Activated naive CD4-positive, alpha-beta T cell treated with anti-CD3 and anti-CD28 coated beads, Interleukin-2, amount 10 ng/mL, durations not matched to agents 7 days and 5 days (primary cell): Measurements from ENCODE around the gene TCF7L1.
"Not testable (repeated sequence)": the region's sequence is repeated elsewhere in the genome, so short reads cannot be mapped to it uniquely, and the experiment has no call there.

Experiments used
- CTCF ChIA-PET: fragments of 350-600 bp; sonication (Branson Sonifier 250); formaldehyde crosslinking; loops from one replicate; lab custom pipeline; 2021; ENCODE audit warnings: antibody characterized with exemption; lab: Charles Lee
- DNase-seq: peaks from one replicate; pipeline ENCODE4 v3.0.0-alpha.2; 2020
- H3K27ac Mint-ChIP-seq: one replicate; pipeline ENCODE4 v1.8.0; 2021; ENCODE audit warnings: mild to moderate bottlenecking, moderate library complexity, mixed read lengths
- H3K27me3 Mint-ChIP-seq: one replicate; pipeline ENCODE4 v1.8.0; 2021; ENCODE audit warnings: mild to moderate bottlenecking, mixed read lengths
- H3K36me3 Mint-ChIP-seq: one replicate; pipeline ENCODE4 v1.8.0; 2021; ENCODE audit warnings: mixed read lengths
- H3K4me1 Mint-ChIP-seq: one replicate; pipeline ENCODE4 v1.8.0; 2021; ENCODE audit warnings: mixed read lengths
- H3K4me3 Mint-ChIP-seq: one replicate; pipeline ENCODE4 v1.8.0; 2021; ENCODE audit warnings: mild to moderate bottlenecking, moderate library complexity, mixed read lengths
- H3K9me3 Mint-ChIP-seq: one replicate; pipeline ENCODE4 v1.8.0; 2021; ENCODE audit warnings: mixed read lengths

TCF7L1 gene

DNA sequence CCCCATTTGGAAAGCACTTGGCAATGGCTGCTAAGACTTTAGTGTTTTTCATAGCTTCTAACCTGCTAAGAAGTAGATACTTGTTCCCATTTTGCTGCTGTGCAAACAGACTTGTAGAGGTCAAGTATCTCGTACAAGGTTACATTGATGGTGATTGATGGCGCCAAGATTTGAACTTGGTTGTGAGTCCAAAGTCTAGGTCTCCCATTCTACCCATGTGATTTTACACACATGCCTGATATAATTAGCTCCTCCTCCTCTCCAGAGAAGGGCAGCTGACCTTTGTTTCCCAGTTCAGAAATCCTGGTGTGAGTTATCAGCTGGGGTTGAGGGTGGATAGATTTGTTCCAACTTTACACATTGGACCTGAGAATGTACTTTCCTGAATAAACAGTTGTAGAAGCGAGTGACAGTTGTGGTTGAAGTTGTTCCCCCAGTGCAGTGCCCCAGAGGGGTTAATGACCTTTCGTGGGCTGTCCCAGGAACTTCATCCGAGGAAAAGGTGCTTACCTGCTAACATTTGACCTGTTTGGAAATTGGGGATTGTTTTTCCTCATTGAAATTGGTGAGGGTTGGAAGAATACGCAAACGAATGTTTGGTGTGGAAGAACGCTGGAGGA is 10.4 kb downstream of the TCF7L1 start:
- Mint-ChIP-seq H3K4me3 (no peak overlapping the region), H3K36me3 (no peaks in the 10 kb centered on the region), H3K4me1 (no peaks in the 10 kb centered on the region), H3K27me3 (peaks cover 51% of the 10 kb centered on the region), H3K9me3 (no peaks in the 10 kb centered on the region), H3K27ac (no peak overlapping the region)
- no peak for DNase-seq
- CTCF ChIA-PET, result interaction anchor here (0.7 to 2.0 kb wide), 2 partner anchors 75 to 77 kb away, joined by 3 to 4 read pairs; no protein-coding TSS in a partner anchor

DNA sequence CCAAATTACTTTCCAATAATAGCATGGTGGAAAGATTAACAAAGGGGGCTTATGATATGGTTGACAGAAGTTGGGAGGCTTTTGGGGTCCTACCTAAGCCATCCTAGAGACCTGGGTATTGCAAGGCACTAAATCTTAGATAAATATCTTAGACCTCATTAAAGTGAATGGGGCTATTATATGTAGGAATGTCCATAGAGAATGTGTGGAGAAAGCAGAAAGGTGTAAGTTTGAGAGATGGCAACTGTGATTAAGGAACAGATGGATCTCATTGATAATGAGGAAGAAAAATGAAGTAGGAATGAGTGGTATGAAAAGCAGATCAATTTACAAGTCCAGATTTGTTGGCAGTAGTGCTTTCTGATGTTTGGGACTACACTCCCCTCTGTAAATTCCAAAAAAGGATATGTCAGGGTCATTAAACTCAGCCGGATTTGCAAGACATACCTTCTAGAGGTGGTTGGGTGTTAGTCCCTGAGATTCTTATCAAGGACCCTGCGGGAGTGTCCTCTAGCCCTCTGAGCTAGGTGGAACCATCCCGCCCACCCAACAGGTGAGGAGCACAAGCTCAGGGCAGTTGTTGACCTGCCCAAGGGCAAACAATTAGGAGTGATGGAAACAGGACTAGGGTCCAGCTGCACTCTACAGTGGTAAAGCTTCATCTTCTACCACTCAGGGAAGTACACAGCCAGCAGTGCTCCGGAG is 12.1 kb downstream of the TCF7L1 start:
- no peak overlapping the region for H3K27ac Mint-ChIP-seq
- H3K4me3 Mint-ChIP-seq, result no peak overlapping the region
- no peaks in the 10 kb centered on the region for H3K36me3 Mint-ChIP-seq
- H3K9me3 Mint-ChIP-seq, result no peaks in the 10 kb centered on the region
- H3K27me3 Mint-ChIP-seq, result peaks cover 35% of the 10 kb centered on the region
- H3K4me1 Mint-ChIP-seq, result no peaks in the 10 kb centered on the region
- CTCF ChIA-PET, result no interaction called here
- no peak for DNase-seq

DNA sequence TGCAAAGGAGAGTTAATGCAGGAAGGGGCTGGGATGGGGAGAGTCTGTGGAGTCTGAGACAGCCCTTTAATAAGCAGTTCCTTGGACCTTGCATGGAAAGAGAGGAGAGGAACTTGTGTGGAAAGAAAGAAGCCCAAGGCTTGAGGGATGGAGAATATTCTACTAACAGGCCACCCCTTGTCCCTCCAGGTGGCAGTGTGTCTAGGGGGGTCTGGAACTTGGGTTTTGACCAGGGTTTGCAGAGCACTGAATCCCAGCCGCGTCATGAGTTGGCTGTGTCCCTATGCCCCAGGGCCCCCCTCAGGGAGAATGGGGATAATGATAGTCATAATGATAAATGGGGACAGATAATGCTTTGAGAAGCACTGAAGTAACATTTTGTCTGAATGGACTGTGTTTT is 15.0 kb downstream of the TCF7L1 start:
- H3K36me3 Mint-ChIP-seq, result no peaks in the 10 kb centered on the region
- CTCF ChIA-PET, result no interaction called here
- H3K27ac Mint-ChIP-seq, result no peak overlapping the region

DNA sequence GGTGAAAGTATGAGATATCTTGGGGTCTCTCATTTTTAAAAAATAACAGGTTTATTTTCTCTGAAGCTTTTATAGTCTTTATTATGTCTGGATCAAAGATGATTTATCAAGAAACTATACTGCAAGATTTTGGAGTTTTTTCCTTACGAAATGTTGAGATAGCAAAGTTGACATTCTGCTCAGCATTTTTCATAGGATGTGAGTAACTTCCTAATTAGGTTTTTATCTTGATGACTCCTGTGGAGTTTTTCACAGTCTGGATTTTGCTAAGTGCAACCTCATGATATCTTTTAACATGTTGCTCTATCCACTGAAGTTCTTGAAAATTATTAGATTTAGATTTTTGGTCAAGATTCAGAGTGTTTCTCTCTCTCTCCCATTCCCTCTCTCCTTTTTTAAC is 17.8 kb downstream of the TCF7L1 start:
- no peaks in the 10 kb centered on the region for H3K36me3 Mint-ChIP-seq
- peaks cover 15% of the 10 kb centered on the region for H3K27me3 Mint-ChIP-seq
- no peak overlapping the region for H3K4me3 Mint-ChIP-seq
- H3K27ac Mint-ChIP-seq, result no peak overlapping the region
- CTCF ChIA-PET, result interaction anchor here (1.2 kb wide), 1 partner anchor 148 kb away, joined by 3 read pairs; no protein-coding TSS in a partner anchor
- H3K4me1 Mint-ChIP-seq, result no peaks in the 10 kb centered on the region
- no peak for DNase-seq
- H3K9me3 Mint-ChIP-seq, result no peaks in the 10 kb centered on the region

More for the DNA sequence above, 15.0 kb downstream of the TCF7L1 start:
- Mint-ChIP-seq H3K9me3 (no peaks in the 10 kb centered on the region), H3K27me3 (peaks cover 19% of the 10 kb centered on the region), H3K4me1 (no peaks in the 10 kb centered on the region), H3K4me3 (no peak overlapping the region)
- no peak for DNase-seq

DNA sequence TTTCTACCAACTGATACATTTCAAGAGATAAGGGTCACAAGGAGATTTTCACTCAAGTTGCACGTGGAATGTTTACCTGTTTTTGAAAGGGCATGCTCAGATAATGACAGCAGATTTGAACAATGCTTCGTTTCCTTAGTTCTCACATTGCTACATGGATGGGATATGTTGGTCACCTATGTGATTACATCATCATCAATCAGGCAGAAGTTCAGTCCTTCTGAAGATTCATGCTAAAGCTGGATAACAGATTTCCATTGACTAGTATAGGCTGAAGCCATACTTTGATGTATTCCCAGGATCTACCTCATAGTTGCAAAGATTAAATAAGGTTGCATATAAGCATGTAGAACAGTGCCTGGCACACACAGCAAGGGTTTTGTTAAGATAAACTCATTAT is 19.7 kb downstream of the TCF7L1 start:
- CTCF ChIA-PET, result no interaction called here
- no peaks in the 10 kb centered on the region for H3K36me3 Mint-ChIP-seq
- peaks cover 11% of the 10 kb centered on the region for H3K27me3 Mint-ChIP-seq

DNA sequence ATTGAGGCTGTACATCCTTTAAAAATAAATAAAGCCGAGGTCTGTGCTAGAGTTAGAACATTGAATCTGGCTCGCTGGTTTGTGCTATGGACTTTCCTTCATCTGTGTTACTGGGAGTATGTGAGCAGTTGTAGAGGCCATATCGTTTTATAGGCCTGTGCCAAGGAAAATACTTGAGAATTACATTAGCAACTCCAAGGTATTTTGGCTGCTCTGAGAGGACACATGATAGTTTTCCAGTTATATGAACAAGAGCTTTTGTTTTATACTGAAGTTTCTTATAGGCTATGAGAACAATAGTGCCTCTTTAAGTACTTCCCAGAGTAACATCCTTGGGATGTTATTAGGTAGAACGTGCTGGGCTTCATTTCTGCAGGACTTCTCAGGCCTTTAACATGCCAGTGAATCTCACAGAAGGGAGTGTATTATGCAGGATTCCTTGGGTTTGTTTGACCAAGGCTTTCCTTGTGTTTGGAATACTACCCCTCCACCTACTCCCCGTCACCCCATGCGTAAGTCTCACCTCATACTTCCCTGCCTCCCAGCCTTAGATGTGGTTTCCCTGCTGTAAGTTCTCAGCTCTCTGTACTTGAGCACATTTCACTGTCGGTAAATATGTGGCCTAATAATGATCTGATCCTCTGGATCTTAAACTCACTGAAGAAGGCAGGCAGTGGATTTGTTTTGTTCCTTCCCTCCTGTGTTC is 21.0 kb downstream of the TCF7L1 start:
- Mint-ChIP-seq H3K4me3 (no peak overlapping the region), H3K4me1 (no peaks in the 10 kb centered on the region), H3K27ac (no peak overlapping the region), H3K27me3 (peaks cover 9% of the 10 kb centered on the region), H3K9me3 (no peaks in the 10 kb centered on the region), H3K36me3 (no peaks in the 10 kb centered on the region)
- no peak for DNase-seq
- CTCF ChIA-PET, result no interaction called here

More for the DNA sequence above, 19.7 kb downstream of the TCF7L1 start:
- H3K4me3 Mint-ChIP-seq, result no peak overlapping the region
- H3K27ac Mint-ChIP-seq, result no peak overlapping the region
- H3K4me1 Mint-ChIP-seq, result no peaks in the 10 kb centered on the region
- H3K9me3 Mint-ChIP-seq, result no peaks in the 10 kb centered on the region
- no peak for DNase-seq

DNA sequence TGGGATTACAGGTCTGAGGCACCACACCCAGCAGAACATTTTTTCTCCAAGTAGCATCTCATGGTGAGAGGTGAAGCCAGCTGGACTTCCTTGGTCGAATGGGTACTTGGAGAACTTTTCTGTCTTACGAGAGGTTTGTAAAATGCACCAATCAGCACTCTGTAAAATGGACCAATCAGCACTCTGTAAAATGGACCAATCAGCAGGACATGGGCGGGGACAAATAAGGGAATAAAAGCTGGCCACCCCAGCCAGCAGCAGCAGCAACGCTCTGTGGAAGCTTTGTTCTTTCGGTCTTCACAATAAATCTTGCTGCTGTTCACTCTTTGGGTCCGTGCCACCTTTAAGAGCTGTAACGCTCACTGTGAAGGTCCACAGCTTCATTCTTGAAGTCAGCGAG is 21.9 kb downstream of the TCF7L1 start:
- not testable (repeated sequence) for H3K9me3 Mint-ChIP-seq, H3K36me3 Mint-ChIP-seq, H3K4me3 Mint-ChIP-seq, H3K4me1 Mint-ChIP-seq, H3K27me3 Mint-ChIP-seq, DNase-seq, H3K27ac Mint-ChIP-seq
- CTCF ChIA-PET, result interaction anchor here (0.7 kb wide), 1 partner anchor 88 kb away, joined by 3 read pairs; no protein-coding TSS in a partner anchor

DNA sequence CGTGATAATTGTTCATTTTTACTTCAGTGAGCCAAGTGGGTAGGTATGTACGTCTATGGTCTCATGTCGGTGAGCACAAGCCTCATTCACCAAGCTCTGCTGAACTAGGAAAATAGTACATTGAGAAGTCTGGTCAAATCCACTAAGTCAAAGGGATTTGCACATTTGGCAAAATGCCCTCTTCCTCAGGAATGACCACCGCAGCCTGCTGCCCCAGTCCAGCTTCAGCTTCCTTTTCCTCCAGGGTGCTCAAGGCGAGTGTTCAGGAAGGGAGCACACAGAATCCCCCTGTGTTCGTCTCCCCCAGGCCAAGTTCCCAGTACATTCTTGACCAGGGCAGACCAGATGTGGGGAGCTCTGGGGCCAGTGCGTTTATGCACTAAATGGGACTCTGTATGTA is 23.0 kb downstream of the TCF7L1 start:
- Mint-ChIP-seq H3K4me1 (no peaks in the 10 kb centered on the region), H3K9me3 (no peaks in the 10 kb centered on the region), H3K27me3 (peaks cover 16% of the 10 kb centered on the region), H3K27ac (no peak overlapping the region), H3K36me3 (no peaks in the 10 kb centered on the region), H3K4me3 (no peak overlapping the region)
- DNase-seq, result no peak
- CTCF ChIA-PET, result interaction anchor here (0.5 kb wide), 1 partner anchor 628 kb away, joined by 3 read pairs; no protein-coding TSS in a partner anchor

DNA sequence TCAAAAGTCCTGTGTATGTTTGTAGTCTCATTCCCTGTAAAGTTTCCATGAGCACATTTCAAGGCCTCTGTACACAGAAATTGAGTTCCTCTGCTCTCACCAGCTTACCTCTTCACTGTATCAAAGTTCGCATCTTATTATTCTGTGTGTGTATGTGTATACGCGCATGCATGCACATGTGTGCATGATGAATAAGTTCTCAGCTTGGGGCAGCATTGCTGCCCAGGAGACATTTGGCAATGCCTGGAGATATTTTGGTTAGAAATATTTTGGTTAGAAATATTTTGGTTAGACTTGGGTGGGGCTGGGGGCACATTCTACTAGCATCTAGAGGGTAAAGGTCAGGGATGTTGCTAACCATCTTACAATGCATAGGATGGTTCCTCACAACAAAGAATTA is 23.4 kb downstream of the TCF7L1 start:
- CTCF ChIA-PET, result interaction anchor here (0.5 kb wide), 1 partner anchor 628 kb away, joined by 3 read pairs; no protein-coding TSS in a partner anchor
- Mint-ChIP-seq H3K27me3 (peaks cover 21% of the 10 kb centered on the region), H3K36me3 (no peaks in the 10 kb centered on the region), H3K27ac (no peak overlapping the region), H3K9me3 (no peaks in the 10 kb centered on the region), H3K4me1 (no peaks in the 10 kb centered on the region), H3K4me3 (no peak overlapping the region)
- no peak for DNase-seq

DNA sequence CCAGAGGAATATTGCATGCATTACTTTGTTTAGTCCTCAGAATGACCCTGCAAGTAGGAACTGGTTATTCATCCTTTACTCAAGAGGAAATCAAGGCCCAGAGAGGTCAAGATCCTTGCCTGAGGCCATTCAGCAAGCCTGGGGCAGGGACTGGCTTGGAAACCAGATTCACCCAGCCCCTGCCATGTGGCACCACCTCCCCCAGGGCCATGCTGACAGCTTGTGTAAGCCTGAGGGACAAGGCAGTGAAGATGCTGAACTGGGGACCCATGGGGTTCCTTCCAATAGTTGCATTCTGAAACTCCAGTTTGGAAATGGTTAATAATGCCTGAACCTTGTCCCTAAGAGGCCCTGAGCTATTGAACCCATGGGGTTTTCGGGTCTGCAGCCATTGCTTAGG is 24.2 kb downstream of the TCF7L1 start:
- Mint-ChIP-seq H3K27me3 (peaks cover 18% of the 10 kb centered on the region), H3K4me1 (no peaks in the 10 kb centered on the region)
- CTCF ChIA-PET, result no interaction called here

DNA sequence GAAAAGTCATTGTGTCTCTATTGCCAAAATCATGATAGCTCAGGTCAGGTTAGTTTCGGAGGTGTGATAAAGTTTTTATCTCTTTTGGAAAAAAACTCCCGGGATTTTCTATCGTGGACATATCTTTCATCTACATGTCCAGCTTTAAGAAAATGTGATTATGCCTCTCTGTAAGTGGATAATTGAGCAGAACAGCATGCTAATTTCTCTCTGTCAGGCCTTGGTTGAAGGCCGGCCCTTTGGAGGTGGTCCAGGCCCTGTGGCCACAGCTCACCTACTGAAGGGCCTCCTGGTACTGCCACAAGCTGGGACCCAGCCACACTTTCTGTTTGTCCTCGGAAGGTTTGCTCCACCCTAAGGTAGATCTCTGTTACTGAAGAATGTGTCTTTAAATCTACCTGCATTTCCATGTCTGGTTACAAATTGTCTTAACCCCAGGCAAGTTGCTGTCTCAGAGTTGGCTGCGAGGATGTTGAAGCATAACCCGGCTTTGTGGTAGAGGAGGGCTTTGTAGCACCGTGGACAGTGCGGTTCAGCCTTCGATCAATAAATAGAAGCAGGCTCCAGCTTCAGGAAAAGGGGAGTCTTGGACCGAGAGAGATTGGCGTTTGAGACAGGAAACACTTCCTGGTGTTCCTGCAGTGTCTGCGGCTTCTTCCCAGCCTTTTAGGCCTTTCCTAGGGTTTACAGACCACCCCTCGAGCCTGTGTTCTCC is 25.5 kb downstream of the TCF7L1 start:
- Mint-ChIP-seq H3K27me3 (peaks cover 24% of the 10 kb centered on the region), H3K27ac (no peak overlapping the region), H3K4me1 (no peaks in the 10 kb centered on the region), H3K4me3 (no peak overlapping the region), H3K36me3 (no peaks in the 10 kb centered on the region), H3K9me3 (no peaks in the 10 kb centered on the region)
- CTCF ChIA-PET, result no interaction called here
- no peak for DNase-seq

More for the DNA sequence above, 24.2 kb downstream of the TCF7L1 start:
- H3K27ac Mint-ChIP-seq, result no peak overlapping the region
- no peaks in the 10 kb centered on the region for H3K36me3 Mint-ChIP-seq
- H3K4me3 Mint-ChIP-seq, result no peak overlapping the region
- no peaks in the 10 kb centered on the region for H3K9me3 Mint-ChIP-seq
- DNase-seq, result no peak

DNA sequence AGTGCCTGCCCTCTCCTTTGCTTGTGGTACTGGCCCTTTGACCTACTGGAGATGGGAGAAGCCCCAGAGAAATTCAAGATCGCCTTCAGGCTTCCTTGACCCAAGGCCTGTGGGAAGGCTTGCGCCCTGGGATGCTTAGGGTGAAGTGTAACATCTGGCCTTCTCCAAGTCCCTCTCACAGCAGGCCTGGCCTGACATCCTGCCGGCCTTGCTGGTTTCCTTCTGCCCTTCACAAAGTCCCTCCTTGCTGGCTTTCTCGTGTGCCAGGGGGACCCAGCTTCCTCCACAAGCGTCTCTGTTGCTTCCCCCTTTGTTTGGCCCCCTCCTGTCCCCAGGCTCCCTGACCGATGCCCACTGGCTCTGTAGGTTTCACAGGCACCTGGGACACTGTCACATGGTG is 26.4 kb downstream of the TCF7L1 start:
- Mint-ChIP-seq H3K4me1 (no peaks in the 10 kb centered on the region), H3K27me3 (peaks cover 29% of the 10 kb centered on the region), H3K9me3 (no peaks in the 10 kb centered on the region), H3K27ac (no peak overlapping the region), H3K4me3 (no peak overlapping the region), H3K36me3 (no peaks in the 10 kb centered on the region)
- DNase-seq, result no peak
- CTCF ChIA-PET, result no interaction called here

DNA sequence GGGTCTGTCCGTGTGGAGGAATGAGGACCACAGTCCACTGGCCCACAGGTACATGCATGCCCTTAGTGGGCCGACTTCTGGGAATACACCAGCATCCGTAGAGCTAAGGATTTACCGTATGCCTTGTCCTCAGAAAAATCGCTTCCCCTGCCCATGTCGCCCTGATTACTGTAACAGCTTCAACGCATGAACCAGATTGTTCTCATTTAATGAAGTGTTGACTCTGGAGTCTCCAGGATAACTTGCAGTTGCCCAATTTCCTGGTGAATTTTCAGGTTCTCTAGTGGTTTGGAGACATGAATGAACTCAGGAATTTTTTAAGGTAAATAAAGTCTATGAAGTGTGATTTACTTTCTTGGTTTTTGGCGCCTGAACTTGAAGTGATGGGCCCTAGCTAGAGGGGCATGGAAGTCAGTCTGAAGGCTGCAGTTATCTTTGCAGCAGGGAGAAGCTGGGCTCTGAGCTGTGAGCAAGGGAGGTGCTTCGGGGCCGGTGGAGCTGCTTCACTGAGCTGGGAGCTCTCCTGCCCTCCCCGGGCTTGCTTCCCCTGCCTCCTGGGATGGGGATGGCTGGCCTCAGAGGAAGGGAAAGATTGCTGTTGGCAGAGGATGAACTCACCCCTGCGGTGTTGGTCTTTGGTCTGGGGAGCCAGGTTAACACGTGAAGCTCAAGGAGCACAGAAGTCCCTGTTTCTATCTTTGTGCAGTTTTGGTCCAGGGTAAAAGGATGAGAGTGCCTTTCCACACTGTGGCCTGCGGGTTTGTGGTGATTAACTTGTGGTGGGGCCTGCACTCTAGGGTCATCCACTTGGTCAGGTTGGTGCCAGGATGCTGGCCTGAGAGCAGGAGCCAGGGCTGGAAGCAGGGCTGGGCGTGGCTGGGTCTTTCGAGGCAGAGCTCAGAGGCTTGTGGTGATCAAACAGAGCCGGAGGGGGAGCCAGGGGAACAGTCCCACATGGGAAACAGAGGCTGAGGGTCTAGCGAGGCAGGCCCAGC is 28.1 kb downstream of the TCF7L1 start:
- H3K9me3 Mint-ChIP-seq, result no peaks in the 10 kb centered on the region
- H3K27me3 Mint-ChIP-seq, result peaks cover 32% of the 10 kb centered on the region
- CTCF ChIA-PET, result no interaction called here
- DNase-seq, result no peak
- no peak overlapping the region for H3K4me3 Mint-ChIP-seq
- no peaks in the 10 kb centered on the region for H3K4me1 Mint-ChIP-seq
- no peak overlapping the region for H3K27ac Mint-ChIP-seq
- H3K36me3 Mint-ChIP-seq, result no peaks in the 10 kb centered on the region
